HG02759 (cell line): ENCODE results near the gene EIF5.

ENCODE experiments used
- ATAC-seq: cut with Tn5 transposase; IDR thresholded peaks from one replicate; pipeline ENCODE4 v1.9.1; 2021; ENCODE audit warnings: mild to moderate bottlenecking, moderate library complexity; ENCODE audit not compliant: unreplicated experiment

Gene EIF5

GRCh38 chr14:103333754-103334643 is at the start of gene EIF5:
EIF5 (plus strand) TSS chr14:103334237; CDS start chr14:103335861, 1,624 bp downstream.
- ATAC-seq: peak; percentile 90

- no peak for ATAC-seq
Measured at GRCh38 chr14:103284574-103285467, 49.2 kb upstream of the EIF5 start.

- ATAC-seq: no peak
Measured at GRCh38 chr14:103286460-103286859, 47.6 kb upstream of the EIF5 start.

- ATAC-seq: no peak
Measured at GRCh38 chr14:103286968-103287850, 46.8 kb upstream of the EIF5 start.

GRCh38 chr14:103288076-103288766 is 45.8 kb upstream of the EIF5 start:
- ATAC-seq: no peak

- ATAC-seq: no peak
Measured at GRCh38 chr14:103290056-103290455, 44.0 kb upstream of the EIF5 start.

- no peak for ATAC-seq
Measured at GRCh38 chr14:103290494-103290893, 43.5 kb upstream of the EIF5 start.

GRCh38 chr14:103290961-103291360 is 43.1 kb upstream of the EIF5 start:
- ATAC-seq: no peak

GRCh38 chr14:103292426-103293374 is 41.3 kb upstream of the EIF5 start:
- ATAC-seq: peak; percentile 71

GRCh38 chr14:103293465-103293864 is 40.6 kb upstream of the EIF5 start:
- no peak for ATAC-seq

- ATAC-seq: no peak
Measured at GRCh38 chr14:103294091-103294490, 39.9 kb upstream of the EIF5 start.

GRCh38 chr14:103296007-103296406 is 38.0 kb upstream of the EIF5 start:
- no peak for ATAC-seq

GRCh38 chr14:103296987-103297386 is 37.0 kb upstream of the EIF5 start:
- no peak for ATAC-seq

GRCh38 chr14:103298620-103299019 is 35.4 kb upstream of the EIF5 start:
- no peak for ATAC-seq

GRCh38 chr14:103301512-103302354 is 32.3 kb upstream of the EIF5 start:
- ATAC-seq: no peak

GRCh38 chr14:103302966-103303365 is 31.1 kb upstream of the EIF5 start:
- no peak for ATAC-seq

- no peak for ATAC-seq
Measured at GRCh38 chr14:103304706-103305105, 29.3 kb upstream of the EIF5 start.
